ENCODE measurements around the gene B3GALT6.

The B3GALT6 gene

DNA sequence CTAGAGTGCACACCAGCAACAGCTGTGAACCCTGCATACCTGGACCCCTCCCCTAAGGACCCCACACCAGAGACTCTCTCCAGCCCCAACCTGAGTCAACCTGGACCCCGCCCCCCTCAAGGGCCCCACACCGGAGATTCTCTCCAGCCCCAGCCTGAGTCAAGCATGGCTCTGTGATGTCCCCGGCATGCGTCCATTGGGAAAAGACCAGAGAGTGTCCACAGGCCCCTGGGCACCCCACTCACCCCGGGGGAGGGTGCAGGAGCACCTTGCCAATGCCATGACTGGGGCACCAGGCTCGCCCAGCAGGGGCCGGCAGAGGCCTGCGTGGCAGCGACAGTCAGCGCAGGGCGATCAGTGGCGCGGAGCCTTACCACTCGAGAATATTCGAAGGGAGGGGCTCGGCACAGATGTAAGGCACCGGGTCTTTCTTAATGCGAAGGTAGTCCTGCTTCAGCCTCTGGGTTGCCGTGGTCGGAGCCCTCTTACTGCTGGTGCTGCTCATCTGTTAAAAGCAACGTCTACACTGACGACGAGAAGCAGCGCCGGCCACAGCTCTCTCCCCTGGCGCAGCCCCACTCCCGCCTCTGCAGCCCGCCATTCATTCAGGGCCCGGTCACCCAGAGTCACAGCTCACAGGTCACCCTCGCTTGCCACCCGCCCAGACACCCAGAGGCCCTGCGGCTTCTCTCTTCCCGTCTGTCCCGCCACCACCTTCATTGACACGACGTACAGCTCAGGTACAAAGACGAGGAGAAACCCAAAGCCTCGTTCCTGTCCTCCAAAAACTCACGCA, 35.6 kb downstream of the B3GALT6 start:
- ATAC-seq = no peak

GRCh38 chr1:1268284-1268682, 36.2 kb downstream of the B3GALT6 start:
- ATAC-seq = no peak

- no peak for ATAC-seq
These were observed 38.8 kb downstream of the B3GALT6 start for GRCh38 chr1:1270813-1271212.

- ATAC-seq = no peak
These were observed 40.5 kb downstream of the B3GALT6 start for GRCh38 chr1:1272341-1273208.

DNA sequence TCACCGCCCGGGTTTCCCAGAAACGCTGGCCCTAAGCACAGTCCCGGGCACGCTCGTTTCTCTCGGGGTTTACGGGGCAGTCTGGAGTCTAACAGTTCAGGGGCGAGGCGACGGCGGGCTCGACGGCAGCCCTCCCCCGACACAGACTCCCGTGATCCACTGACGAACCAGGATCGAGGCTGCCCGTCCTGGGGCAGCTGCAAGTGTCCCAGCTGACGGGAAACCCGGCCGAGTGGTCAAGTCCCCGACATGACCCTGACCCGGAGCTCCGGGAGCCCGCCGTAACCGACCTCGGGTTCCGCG, 41.1 kb downstream of the B3GALT6 start:
- no peak for ATAC-seq

DNA sequence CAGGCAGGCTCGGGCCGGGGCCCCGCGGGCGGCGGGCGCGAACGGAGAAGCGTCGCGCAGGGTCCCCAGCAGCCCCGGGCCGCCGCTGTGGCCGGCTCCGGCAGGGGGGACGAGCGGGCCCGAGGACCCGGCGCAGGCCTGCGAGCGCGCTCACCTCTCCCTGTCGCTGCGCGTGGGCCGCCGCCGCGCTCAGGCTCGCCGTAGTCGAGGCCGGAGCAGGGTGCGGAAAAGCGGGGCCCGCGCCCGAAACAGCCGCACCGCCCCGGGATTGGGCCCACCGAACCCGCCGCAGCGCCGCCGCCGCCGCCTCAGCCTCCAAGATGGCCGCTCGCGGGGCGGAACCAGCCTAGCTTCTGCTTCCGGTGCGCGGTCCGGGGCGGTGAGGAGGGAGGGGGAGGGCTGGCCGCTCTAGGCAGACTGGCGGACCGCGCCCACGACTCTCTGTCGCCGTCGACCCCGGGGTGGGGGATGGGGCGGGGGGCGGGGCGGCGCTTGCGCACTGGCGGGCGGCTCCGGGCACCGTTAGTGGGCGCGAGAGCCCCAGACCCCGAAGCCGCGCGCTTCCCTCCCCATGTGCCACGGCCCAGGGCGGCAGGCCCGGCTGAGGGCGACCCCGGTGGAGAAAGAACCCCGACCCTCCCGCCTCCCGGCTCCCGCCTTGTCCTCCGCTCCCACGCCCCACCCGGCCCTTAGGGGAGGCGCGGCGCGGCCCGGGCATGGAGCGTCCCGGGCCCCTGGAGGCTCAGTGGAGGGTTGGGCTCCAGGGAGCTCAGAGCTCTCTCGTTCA, 41.7 kb downstream of the B3GALT6 start, which contains the start of gene UBE2J2:
TSS of gene UBE2J2 (minus strand) at position 343 of the 787 bp plus-strand sequence. CDS start 5,862 bp downstream, outside the sequence.
- peak; percentile 97 for ATAC-seq

DNA sequence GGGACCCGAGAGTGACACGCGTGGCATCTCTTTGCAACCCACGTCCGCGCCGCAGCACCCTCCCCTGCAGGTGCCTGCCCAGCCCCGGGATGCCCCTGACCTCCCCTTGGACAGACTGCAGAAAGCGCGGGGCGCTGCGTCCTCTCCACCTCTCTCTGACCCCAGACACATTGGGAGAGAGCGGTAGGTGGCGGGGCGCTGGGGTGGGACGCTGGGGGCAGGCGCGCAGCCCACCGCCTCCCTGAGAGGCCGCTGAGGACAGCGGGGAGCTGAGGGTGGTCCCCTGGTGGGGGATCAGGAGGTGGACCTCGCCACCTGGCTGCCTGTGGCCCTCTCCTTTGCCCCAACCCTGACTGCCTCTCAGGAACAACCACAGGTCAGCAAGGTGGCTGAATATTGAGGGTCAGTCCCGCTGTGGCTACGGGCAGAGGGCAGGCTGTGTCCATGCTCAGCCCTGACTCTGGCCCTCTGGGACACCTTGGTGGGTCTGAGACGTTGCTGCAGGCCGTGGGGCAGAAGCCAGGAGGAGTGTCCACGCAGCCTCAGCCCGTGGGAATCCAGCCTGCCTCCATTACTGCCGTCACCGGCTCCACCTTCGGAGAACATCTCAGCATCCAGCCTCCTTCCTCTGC, 42.4 kb downstream of the B3GALT6 start:
- ATAC-seq = no peak

- no peak for ATAC-seq
These were observed 42.9 kb downstream of the B3GALT6 start for GRCh38 chr1:1274931-1275431.

- no peak for ATAC-seq
These were observed 43.8 kb downstream of the B3GALT6 start for GRCh38 chr1:1275836-1276235.

DNA sequence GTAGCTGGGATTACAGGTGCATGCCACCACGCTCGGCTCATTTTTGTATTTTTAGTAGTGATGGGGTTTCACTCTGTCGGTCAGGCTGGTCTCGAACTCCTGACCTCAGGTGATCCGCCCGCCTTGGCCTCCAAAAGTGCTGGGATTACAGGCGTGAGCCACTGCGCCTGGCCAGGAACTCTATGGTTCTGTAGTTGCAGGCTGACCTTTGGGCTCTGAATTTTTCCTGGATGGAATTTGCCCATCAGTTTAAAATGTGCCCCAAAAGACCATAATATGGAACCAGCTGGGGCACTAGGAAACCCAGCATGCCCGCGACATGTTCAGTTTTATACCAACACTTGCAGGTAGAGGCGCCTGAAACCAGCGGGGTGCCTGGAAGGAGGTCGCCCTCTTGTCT, 46.6 kb downstream of the B3GALT6 start:
- ATAC-seq = no peak

DNA sequence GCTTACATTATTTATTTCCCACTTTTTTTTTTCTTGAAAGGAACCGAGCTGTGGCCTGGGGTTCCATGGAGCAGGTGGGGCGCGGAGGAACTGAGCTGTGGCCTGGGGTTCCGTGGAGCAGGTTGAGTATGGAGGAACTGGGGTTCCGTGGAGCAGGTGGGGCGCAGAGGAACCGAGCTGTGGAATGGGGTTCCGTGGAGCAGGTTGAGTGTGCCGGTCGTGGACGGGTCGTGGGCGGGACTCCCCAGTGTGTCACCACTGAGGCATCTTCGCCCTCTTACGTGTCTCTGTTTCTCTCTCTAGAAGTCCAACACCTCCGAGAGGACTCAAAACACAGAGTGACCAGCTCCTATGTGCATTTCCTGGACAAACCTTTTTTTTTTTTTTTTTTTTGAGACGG, 47.0 kb downstream of the B3GALT6 start:
- no peak for ATAC-seq

- no peak for ATAC-seq
These were observed 48.9 kb downstream of the B3GALT6 start for GRCh38 chr1:1280782-1281481.

- ATAC-seq = peak; percentile 59 to 78
These were observed 49.7 kb downstream of the B3GALT6 start for GRCh38 chr1:1281533-1282321.

DNA sequence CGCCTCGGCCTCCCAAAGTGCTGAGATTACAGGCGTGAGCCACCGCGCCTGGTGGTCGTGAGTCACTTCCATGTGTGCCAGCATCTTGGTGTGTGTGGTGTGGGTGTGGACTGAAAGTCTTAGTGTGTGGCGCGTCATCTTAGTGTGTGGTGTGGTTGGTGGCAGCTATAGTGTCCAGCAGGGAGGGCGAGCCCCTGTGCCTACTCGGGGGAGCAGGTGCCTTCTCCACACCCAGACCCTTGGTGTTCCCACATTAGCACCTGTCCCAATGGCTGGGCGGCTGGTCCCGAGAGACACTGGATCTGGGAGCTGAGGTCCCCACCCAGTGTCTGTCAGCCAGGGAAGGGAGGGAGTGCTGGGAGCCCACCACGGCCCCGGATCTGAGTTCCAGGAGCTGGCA, 51.0 kb downstream of the B3GALT6 start:
- ATAC-seq = peak in 1 of 2 donors; percentile 43

DNA sequence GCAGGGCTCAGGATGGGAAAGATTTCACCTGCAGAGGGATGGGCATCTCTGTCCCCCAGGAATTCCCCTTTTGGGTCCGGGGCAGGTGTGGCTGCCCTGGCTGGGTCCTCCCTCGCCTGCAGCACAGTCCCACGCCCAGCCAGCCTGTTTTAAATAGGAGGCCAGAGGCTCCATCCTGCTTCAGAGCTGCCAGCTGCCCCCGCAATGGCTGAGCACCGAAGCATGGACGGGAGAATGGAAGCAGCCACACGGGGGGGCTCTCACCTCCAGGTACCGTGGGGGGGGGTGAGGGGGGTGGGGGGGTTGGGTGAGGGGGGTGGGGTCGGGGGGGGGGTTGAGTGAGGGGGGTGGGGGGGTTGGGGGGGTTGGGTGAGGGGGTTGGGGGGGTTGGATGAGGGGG, 51.8 kb downstream of the B3GALT6 start:
- ATAC-seq = no peak
